Esophagus muscularis mucosa (tissue), 3 donors: ENCODE data around the gene ANKRD40.

Source experiments
- POLR2AphosphoS5 ChIP-seq, 2 donors: sonication (generic); formaldehyde crosslinking; IDR thresholded peaks; one replicate each; pipeline ENCODE4 v1.6.1; 2017; ENCODE audit warnings: antibody characterized with exemption in 2 of 2
- TF ChIP-seq, protein P1 (sequence below), 3 experiments: fragments of 200-600 bp in 2 of 3; fragments of 450-650 bp in 1 of 3; sonication (generic) in 2 of 3; IDR thresholded peaks; one replicate each; pipeline ENCODE4 v1.5.1; 2017 to 2019; ENCODE audit warnings: antibody characterized with exemption in 3 of 3, mild to moderate bottlenecking in 2 of 3, moderate library complexity in 1 of 3

DNA sequence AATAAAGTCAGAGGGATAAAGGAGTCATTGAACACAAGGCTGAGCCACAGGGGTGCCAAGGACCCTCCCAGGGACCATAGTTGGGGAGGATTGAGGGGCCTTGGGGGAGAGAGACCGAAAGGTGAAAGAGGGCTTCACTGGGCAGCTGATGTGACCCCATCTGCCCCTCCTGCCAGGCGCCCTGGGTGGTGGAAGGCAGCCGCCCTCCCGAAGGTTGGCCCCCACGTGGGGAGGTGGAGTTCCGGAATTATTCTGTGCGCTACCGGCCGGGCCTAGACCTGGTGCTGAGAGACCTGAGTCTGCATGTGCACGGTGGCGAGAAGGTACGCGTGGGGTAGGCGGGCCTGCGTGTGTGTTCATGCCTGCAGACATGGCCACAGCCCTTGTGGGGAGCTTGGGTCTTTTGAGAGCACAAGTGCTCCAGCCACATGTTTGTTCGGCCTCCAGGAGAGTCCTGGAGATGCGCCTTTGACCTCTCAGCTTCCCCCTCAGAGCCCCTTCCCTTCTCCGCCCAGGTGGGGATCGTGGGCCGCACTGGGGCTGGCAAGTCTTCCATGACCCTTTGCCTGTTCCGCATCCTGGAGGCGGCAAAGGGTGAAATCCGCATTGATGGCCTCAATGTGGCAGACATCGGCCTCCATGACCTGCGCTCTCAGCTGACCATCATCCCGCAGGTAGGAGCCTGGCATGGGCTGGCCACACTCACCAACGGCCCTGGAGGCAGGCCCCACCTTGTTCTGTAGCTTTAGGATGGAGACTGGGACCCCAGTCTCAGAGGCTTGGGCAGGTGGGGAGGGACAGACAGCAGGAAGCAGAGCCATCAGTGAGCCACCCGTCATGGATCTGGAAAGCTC, 24.1 kb downstream of the ANKRD40 start:
- TF ChIP-seq POLR2AphosphoS5 (IDR thresholded peaks at IDR 0.05), result no peak
- TF ChIP-seq, protein P1, sequence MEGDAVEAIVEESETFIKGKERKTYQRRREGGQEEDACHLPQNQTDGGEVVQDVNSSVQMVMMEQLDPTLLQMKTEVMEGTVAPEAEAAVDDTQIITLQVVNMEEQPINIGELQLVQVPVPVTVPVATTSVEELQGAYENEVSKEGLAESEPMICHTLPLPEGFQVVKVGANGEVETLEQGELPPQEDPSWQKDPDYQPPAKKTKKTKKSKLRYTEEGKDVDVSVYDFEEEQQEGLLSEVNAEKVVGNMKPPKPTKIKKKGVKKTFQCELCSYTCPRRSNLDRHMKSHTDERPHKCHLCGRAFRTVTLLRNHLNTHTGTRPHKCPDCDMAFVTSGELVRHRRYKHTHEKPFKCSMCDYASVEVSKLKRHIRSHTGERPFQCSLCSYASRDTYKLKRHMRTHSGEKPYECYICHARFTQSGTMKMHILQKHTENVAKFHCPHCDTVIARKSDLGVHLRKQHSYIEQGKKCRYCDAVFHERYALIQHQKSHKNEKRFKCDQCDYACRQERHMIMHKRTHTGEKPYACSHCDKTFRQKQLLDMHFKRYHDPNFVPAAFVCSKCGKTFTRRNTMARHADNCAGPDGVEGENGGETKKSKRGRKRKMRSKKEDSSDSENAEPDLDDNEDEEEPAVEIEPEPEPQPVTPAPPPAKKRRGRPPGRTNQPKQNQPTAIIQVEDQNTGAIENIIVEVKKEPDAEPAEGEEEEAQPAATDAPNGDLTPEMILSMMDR (IDR thresholded peaks at IDR 0.05), result no peak
